ENCODE results near the gene CNPY1. TPM values are rescaled to one million over a fixed set of nuclear protein-coding genes. Genes with fewer than 3 reads are reported as not detected.

The CNPY1 gene
- total and polyA plus RNA-seq, 8 donors: 0.18 TPM; not detected in 7

- Histone ChIP-seq H3K36me3 (no peaks in the 10 kb centered on the region), H3K4me3 (no peak overlapping the region), H3K27me3 (peaks cover 30 to 97% (median 65%) of the 10 kb centered on the region in 3 donors), H3K27ac (no peak overlapping the region), H3K9me3 (peaks cover 0 to 6% (median 0%) of the 10 kb centered on the region in 4 donors), H3K4me1 (peaks cover 8 to 14% (median 14%) of the 10 kb centered on the region in 4 donors)
- intact Hi-C loops (cut with DNase I; ENCODE audit: low total_unique reads): no loop called here
- WGBS, 5 donors: 76 to 83% (median 79%) methylated on average over 6 to 11 of the region's 11 CpGs
- TF ChIP-seq CTCF (IDR thresholded peaks at IDR 0.05) (no peak), POLR2A (IDR thresholded peaks at IDR 0.05) (no peak), POLR2AphosphoS5 (IDR thresholded peaks at IDR 0.05) (no peak), EP300 (IDR thresholded peaks at IDR 0.05) (no peak)
- no peak for DNase-seq
Observed at GRCh38 chr7:155534691-155535090, 11.7 kb downstream of the CNPY1 start.

GRCh38 chr7:155533827-155534690 is 12.3 kb downstream of the CNPY1 start:
- peak in 2 of 7 experiments; percentile 28 to 32 for TF ChIP-seq CTCF (IDR thresholded peaks at IDR 0.05)
- TF ChIP-seq POLR2A (IDR thresholded peaks at IDR 0.05): no peak
- Histone ChIP-seq H3K27me3 (peaks cover 30 to 97% (median 65%) of the 10 kb centered on the region in 3 donors), H3K27ac (no peak overlapping the region), H3K36me3 (no peaks in the 10 kb centered on the region), H3K4me3 (peak overlapping the region in 2 of 4 donors; percentile 31 to 42), H3K9me3 (peaks cover 0 to 6% (median 0%) of the 10 kb centered on the region in 4 donors), H3K4me1 (peaks cover 8 to 14% (median 14%) of the 10 kb centered on the region in 4 donors)
- peak in 1 of 2 donors; percentile 55 for DNase-seq
- WGBS, 5 donors: 20 to 28% (median 26%) methylated on average over 19 to 27 of the region's 27 CpGs
- intact Hi-C loops (cut with DNase I; ENCODE audit: low total_unique reads): no loop called here

GRCh38 chr7:155533120-155533826 is 13.1 kb downstream of the CNPY1 start:
- Histone ChIP-seq H3K4me3 (peak overlapping the region; percentile 14 to 42 (median 26)), H3K27me3 (peaks cover 30 to 94% (median 65%) of the 10 kb centered on the region in 3 donors), H3K4me1 (peaks cover 8 to 14% (median 14%) of the 10 kb centered on the region in 4 donors), H3K36me3 (no peaks in the 10 kb centered on the region), H3K9me3 (peaks cover 0 to 6% (median 0%) of the 10 kb centered on the region in 4 donors), H3K27ac (no peak overlapping the region)
- no peak for TF ChIP-seq POLR2AphosphoS5 (IDR thresholded peaks at IDR 0.05)
- TF ChIP-seq CTCF (IDR thresholded peaks at IDR 0.05): no peak
- TF ChIP-seq POLR2A (IDR thresholded peaks at IDR 0.05): no peak
- no peak for TF ChIP-seq EP300 (IDR thresholded peaks at IDR 0.05)
- WGBS, 5 donors: 1 to 3% (median 2%) methylated on average over 39 to 60 of the region's 60 CpGs
- intact Hi-C loops (cut with DNase I; ENCODE audit: low total_unique reads): no loop called here
- peak in 1 of 2 donors; percentile 27 for DNase-seq

- TF ChIP-seq EP300 (IDR thresholded peaks at IDR 0.05) (no peak), CTCF (IDR thresholded peaks at IDR 0.05) (no peak), POLR2AphosphoS5 (IDR thresholded peaks at IDR 0.05) (no peak), POLR2A (IDR thresholded peaks at IDR 0.05) (no peak)
- Histone ChIP-seq H3K9me3 (peaks cover 0 to 6% (median 0%) of the 10 kb centered on the region in 4 donors), H3K4me1 (peaks cover 8 to 14% (median 14%) of the 10 kb centered on the region in 4 donors), H3K27me3 (peaks cover 30 to 95% (median 65%) of the 10 kb centered on the region in 3 donors), H3K36me3 (no peaks in the 10 kb centered on the region), H3K27ac (no peak overlapping the region), H3K4me3 (peak overlapping the region; percentile 14 to 42 (median 26))
- intact Hi-C loops (cut with DNase I; ENCODE audit: low total_unique reads): no loop called here
- no peak for DNase-seq
- WGBS, 5 donors: 23 to 31% (median 27%) methylated on average over 14 of the region's 14 CpGs
Observed at GRCh38 chr7:155532792-155533119, 13.6 kb downstream of the CNPY1 start.

Data from stomach (tissue), 9 donors.